SH-SY5Y (cell line): Measurements from ENCODE around the gene ZNF385D.

Experiments used
- GATA2 ChIP-seq: IDR thresholded peaks from 2 replicates; pipeline ENCODE4 v1.6.1; 2011; ENCODE audit warnings: mild to moderate bottlenecking, low read depth, low read length
- GATA3 ChIP-seq: IDR thresholded peaks from 2 replicates; pipeline ENCODE4 v1.6.1; 2011; ENCODE audit warnings: low read depth, mild to moderate bottlenecking, low read length, moderate library complexity

Gene ZNF385D

DNA sequence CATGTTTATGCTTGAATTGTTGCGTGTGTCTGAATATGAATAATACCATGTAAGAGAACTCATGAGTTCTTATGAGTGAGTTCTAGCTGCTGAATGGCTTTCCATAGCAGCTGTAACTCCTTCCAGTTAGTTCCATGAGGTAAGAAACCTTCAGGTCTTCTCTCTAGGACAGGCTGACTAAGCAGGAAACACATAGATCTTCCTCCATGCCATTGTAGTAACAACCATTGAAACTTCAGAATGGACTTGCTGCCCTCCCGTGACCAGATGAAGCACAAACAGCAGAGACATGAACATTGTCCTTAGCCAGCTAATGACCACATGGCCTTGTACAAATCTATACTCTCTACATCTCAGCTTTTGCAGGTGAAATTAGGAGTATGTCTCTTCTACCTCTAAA, 200.0 kb downstream of the ZNF385D start:
- no peak for TF ChIP-seq GATA2
- no peak for TF ChIP-seq GATA3

GRCh38 chr3:21544076-21544462, 206.9 kb downstream of the ZNF385D start:
- TF ChIP-seq GATA3 (no peak), GATA2 (no peak)

- TF ChIP-seq GATA2 (no peak), GATA3 (no peak)
Observed at GRCh38 chr3:21543380-21544075, 207.5 kb downstream of the ZNF385D start.

DNA sequence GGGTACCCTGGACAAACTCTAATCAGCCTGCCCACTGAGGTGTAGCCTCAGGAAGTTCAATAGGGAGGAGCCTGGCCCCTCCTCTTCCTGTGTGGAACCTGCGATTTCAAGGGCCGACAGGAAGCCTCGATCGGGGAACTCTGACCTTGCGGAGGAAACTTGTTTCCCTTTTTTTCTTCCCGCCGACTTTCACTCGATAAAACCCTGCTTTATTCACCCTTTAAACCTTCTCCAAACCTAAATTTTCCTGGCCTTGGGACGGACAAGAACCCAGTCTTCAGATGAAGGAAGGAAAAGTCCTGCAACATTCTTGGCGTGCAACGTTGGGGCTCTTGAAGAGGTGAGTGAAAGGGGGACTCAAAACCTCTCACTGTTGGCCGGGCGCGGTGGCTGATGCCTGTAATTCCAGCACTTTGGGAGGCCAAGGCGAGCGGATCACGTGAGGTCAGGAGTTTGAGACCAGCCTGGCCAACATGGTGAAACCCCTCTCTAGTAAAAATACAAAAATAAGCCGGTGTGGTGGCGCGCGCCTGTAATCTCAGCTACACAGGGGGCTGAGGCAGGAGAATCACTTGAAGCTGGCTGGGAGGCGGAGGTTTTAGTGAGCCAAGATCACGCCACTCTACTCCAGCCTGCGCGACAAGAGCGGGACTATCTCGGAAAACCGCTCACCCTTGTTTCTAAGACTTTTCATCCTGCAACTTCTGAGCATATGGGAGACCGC, 208.2 kb downstream of the ZNF385D start:
- no peak for TF ChIP-seq GATA3
- no peak for TF ChIP-seq GATA2

GRCh38 chr3:21540265-21540664, 210.7 kb downstream of the ZNF385D start:
- TF ChIP-seq GATA2 = no peak

- TF ChIP-seq GATA3 (no peak), GATA2 (no peak)
Observed at GRCh38 chr3:21534462-21534861, 216.5 kb downstream of the ZNF385D start.

- TF ChIP-seq GATA3 (no peak), GATA2 (no peak)
Observed at GRCh38 chr3:21533002-21533401, 218.0 kb downstream of the ZNF385D start.

DNA sequence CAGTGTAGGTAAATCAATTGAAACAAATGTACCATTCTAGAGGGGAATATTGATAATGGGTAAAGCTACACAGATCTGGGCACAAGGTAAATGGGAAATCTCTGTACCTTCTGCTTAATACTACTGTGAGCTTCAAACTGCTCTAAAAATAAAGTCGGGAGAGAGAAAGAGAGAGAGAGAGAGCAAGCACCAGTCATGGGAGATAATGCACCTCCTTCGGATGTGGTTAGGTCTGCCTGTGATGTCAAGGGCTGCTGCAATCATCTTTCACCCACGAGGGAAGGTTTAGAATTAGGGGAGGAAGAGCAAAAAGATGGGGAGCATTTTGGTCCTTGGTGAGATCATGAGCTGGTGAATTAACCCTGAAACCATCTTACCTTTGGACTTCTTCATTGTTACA, 219.1 kb downstream of the ZNF385D start:
- no peak for TF ChIP-seq GATA2
- TF ChIP-seq GATA3 = no peak

DNA sequence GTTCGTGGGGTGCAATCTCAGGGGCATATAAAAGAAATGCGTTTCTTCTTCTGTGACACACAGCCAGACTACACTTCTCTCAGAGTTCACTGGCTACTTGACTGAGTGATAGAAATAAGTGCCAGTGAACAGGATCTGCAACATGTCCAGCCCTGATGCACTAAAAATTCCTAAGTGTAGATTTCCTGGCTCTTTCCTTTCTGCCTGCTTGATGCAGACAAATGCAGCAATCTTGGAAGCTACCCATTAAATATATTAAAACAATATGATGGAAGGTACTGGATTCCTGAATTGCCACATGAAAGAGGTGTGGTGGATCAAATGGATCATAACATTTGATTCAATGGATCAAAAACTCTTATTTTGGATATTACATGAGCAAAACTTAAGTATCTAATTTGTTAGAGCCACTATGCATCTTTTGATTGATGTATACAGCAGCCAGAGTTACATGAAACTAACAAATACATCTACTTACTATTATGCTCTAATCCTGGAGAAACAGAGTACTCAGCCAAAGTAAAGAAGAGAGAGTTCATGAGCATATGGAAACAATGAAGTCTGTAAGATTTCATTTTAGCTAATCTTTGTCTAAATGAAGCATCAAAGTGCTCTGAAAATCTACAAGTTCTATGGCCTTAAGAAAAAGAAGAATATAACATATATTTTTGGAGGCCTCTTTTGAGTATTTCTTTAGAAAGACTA, 222.6 kb downstream of the ZNF385D start:
- TF ChIP-seq GATA3 (no peak), GATA2 (no peak)

- TF ChIP-seq GATA3 (no peak), GATA2 (no peak)
Observed at GRCh38 chr3:21526461-21526860, 224.5 kb downstream of the ZNF385D start.

GRCh38 chr3:21524133-21524532, 226.9 kb downstream of the ZNF385D start:
- TF ChIP-seq GATA2 (no peak), GATA3 (no peak)

DNA sequence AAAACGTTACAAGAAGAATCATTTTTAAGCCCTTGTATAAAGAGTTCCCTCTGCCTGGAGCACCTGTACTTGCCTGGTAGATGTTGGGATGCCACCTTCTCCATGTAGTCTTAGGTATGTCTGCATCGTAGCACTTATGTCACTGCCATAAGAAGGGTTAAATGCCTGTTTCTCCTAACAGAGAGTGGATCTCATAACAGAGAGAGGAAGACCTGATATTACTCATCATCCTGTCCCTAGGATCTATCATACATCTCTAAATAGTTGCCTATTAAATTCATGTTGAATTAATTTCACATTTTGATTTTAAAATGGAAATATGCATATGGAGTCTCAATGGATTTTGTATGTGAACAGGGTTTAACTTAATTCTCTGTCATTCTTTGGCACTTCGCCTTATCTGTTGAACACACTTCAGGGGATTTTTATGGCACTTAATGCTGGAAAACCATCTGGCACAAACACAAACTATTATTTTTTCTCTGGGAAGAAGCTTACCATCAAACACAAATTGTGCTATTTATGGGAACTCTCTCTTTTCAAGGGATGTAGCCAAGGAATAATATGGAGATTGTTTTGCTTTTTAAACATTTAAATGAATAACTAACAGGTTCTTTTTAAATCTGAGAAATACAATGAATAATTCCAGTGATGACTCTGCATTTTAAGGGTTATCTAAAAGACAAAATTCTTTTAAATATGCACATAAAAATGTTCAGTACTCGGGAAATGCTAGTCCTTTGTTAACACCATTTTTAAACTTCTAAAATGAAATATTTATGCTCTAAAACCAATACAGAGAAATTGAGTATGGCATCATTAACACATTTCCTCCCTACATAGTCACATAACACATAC, 230.7 kb downstream of the ZNF385D start:
- no peak for TF ChIP-seq GATA2
- TF ChIP-seq GATA3 = no peak

DNA sequence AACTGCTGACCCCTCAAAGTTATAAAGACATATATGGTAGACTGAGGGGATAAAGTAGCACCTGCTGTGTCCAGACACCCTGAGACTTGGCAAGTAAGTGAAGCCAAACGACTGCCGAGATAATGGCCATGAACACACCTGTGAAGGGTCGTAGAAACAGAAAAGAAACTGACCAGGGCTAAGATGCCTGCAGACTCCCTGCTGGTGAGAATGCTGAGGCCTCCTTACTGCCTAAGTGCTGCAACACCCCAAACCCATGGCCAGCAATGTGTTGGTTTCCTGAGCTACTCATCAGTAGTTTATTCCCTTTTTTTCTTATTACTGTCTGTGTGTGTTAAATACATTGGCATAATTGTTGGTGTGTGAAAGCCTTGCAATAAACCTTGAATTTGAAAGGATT, 233.8 kb downstream of the ZNF385D start:
- TF ChIP-seq GATA3 (no peak), GATA2 (no peak)

GRCh38 chr3:21515417-21515816, 235.6 kb downstream of the ZNF385D start:
- TF ChIP-seq GATA3 (no peak), GATA2 (no peak)
